HG03469 (cell line): Measurements from ENCODE around the gene TRIM25.
A peak's percentile ranks its signal among the peaks of the same experiment; 100 is the strongest.

Experiments
- ATAC-seq: cut with Tn5 transposase; IDR thresholded peaks from one replicate; pipeline ENCODE4 v1.9.1; 2021; ENCODE audit warnings: mild to moderate bottlenecking, moderate library complexity, moderate number of reproducible peaks; ENCODE audit not compliant: unreplicated experiment

TRIM25 gene

DNA sequence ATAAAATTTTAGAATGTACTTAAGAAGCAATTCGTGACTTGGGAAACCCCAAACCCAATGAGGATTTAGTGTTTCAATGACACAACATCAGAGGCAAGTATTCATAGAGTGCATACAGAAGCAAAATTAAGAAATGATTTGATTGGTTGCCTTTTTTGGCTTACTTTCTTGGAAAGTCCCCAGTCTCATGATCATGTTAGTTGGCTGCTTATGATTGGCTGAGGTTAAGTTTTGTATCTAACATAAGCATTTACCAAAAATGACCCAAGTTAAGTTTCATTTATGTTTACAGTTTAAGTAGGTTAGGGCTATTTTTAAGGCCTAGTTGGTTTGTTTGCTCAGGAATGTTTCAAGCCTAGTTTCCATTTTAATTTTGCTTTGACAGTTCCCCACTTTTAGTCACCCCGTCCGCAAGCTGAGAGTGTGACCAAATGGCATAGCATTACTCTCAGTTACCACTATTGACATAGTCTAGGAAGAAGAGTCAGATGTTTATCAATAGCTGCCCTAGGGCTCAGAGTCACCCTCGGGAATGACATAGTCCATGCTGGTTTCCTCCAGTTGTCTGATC is 43.7 kb downstream of the TRIM25 start:
- ATAC-seq = peak; percentile 84

DNA sequence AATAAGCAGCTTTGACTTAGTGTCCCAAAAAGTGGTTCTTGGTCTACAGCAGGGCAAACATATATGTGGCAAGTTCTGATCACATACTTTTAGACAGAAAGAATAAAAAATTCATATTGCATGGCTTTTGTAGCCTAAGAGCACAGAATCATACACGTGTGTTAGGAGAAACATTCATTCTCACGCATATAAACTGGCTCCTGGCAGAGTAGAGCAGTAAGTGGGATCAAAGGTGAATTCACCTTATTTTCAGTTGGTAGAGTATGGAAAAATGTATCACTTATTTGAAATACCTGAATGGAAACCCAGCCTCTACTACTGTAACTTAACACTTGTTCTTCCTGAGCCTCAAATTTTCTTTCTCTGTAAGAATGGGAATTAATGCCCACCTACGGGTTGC is 45.1 kb downstream of the TRIM25 start:
- ATAC-seq = no peak

DNA sequence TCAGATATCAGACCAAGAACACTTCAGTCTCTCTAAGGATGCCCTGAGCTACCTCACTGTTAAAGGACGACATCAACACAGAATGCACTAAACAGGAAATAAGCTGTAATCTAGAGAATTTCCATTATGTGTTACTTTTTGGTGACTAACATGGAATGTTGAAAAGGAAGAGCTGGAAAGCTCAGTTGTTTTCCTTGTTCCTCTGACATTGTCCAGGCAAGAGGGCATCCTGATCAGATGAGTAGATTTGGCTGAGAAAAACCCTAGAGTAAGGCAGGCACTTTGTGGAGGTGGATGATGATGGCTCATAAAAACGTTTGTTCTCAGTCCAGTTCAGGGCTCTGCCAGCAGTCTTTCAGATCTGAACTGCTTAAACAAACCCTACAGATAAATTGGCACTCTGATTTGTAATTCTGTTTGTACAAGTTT is 45.9 kb downstream of the TRIM25 start:
- ATAC-seq = no peak

DNA sequence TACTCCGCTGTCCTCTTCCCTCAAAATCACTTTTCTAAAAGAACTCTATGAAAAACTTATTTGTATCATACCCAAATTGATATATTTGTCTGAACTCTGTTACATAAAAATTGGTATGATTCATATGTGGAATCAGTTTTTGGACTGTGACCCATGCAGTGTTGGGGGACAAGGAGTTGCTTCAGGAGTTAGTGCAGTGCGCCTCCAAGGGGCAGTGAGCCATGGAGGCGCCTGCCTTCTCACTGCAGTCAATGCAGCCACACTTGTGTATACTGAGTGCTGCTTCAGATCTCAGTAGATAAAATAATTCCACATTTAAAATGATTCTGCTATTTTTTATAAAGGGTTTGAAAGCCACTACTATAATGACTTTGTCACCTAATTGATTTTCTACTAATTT is 47.4 kb downstream of the TRIM25 start:
- no peak for ATAC-seq

- no peak for ATAC-seq
Observed at GRCh38 chr17:56866076-56866475, 47.8 kb downstream of the TRIM25 start.

DNA sequence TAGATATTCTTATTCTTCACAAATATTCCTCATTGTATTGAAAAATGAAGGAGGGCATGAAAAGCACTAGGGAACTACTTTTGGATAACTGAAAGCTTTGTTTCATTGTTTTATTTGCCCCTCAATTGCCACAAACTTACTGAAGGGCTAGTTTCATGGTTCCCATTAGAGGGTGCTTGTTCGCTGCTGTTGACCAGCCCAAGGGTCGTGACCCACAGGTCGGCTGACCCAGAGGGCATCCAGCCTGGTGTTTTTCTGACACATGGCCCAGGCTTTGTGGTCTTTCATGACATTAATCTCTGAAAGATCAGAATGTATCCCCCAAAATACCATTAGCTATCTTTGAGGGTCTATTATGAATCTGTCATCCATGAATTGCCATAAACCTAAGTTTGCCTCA is 49.9 kb downstream of the TRIM25 start:
- ATAC-seq = no peak

DNA sequence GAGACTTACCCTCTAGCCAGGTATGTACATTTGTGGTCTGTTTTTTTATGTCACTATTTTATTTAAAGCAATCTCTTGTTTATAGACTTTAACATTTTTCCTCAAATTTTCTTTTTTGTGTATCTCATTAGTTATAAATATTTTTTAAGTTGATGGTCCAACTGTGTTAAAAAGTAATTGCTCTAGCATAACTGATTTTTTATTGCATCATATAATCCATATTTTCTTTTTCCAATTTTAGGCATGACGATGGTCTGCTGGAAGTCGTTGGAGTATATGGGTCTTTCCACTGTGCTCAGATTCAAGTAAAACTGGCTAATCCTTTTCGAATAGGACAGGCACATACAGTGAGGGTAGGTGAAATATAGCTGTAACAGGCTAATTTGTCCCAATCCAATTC is 52.0 kb downstream of the TRIM25 start:
- ATAC-seq = no peak

GRCh38 chr17:56851008-56851407 is 62.8 kb downstream of the TRIM25 start:
- ATAC-seq = no peak

DNA sequence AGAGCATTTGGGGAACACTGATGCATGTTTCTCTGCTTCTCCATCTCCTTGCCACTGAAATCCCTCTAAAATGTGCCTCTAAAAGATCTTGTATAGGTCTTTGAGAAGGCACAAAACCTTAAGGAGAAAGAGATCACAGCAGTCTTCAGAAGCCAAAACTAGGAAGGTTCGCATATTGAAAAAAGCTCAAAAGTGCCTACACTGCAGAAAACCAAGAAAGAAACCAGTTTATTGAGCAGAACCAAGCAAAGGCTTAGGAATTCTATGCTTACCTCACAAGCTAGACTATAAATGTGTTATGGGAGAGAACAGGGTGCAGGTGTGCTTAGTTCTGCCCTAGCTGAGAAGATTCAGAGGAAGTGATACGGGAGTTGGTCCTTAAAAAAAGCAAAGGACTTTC is 63.3 kb downstream of the TRIM25 start:
- no peak for ATAC-seq

- ATAC-seq = no peak
Observed at GRCh38 chr17:56849131-56849530, 64.7 kb downstream of the TRIM25 start.

DNA sequence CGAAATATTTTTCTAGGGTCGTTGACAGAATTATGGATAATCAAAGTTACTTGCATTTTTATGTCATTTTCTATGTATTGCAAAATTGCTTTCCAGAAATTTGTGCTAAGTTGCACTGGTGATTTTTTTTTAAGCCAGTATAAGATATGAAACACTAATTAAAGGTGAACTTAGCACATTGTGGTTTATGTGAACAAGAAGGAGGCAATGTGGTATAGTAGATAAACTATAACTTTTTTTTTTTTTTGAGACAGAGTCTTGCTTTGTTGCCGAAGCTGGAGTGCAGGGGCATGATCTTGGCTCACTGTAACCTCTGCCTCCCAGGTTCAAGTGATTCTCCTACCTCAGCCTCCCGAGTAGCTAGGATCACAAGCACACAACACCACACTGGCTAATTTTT is 66.7 kb downstream of the TRIM25 start:
- no peak for ATAC-seq

DNA sequence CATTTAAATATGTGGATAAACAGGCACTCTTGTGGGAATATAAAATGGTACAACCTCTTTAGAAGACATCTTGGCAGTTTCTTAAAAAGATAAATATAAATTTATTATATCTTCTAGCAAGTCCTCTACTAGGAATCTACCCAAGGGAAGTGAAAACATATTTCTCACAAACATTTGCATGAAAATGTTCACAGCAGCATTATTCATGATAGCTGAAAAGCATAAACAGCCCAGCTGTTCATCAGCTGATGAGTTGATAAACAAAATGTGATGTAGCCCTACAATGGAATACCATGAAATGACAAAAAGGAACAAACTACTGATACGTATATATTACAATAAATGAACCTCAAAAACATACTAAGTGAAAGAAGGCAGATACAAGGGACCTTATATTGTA is 67.9 kb downstream of the TRIM25 start:
- ATAC-seq = no peak

DNA sequence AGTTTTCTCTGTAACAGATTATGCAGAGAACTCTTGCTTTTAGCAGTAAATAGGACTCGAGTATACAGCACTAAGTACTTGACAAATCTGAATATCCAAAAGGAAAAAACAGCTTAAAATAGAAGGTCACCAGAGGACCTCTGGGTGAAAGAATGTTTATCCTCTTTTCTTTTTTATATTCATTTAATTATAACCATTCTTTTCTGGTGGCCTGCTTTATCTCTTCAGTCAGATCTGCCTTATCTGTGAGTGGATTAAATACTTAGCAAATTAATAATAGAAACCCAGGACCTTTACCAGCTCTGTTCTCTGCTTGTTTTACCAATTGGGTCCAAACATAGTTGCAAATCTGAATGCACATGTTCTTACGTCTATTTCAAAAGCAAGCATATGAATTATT is 71.3 kb downstream of the TRIM25 start:
- no peak for ATAC-seq

DNA sequence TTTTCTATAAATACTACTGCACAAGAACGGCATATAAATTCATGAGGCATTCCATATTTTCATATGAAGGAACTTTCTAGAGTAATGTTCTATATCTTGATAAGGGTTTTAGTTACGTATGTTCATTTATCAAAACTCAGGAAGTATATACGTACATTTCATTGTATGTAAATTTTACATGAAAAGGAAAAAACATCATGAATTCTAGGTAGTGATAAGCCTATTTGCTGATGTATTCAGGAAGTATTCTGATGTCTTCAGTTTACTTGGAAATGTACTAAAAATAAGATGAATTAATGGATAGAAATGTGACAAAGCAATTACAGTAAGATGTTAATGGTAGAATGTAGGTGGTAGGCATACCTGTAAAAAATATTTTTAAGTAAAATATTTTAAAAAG is 75.2 kb downstream of the TRIM25 start:
- no peak for ATAC-seq
